ENCODE data around the gene CRKL.

DNA sequence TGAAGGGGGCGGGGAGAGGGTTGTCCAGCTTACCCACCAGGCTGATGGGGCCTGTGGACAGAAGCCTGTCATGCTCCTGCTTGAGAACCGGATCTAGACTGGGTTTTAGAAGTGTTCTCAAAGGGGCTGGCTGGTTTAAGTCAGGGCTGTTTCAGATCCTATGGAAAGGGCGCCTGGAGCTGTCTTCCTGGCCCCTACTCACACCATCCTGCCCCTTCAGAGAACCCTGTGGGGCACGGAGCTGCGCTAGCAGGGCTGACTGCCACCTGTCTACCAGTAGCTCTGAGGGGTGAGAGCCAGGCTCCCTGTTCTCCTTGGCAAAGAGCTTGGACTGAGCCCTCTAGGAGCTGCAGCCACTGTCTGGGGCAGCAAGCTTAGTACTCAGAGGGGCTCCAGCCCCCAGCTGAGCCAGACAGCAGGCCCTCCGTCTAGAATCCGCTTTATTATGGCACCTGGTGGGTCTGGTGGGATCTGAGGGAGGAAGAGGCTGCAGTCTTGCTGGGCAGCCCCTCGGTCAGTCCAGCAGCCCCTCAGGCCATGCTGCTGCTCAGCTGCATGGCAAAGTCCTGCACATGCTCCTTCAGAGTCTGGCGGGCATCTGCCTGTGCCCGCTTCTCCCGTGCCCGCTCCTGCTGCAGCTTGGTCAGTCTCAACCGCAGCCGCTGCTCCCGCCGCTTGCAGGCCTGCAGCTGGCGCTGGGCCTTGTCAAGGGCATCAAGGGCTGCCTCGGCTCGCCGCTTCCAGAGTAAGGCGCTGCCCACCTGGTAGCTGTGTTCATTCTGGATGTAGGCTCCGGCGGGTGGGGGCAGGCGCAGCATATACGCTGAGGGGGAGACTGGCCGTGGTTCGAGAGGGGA, 82.4 kb downstream of the CRKL start:
- TF ChIP-seq, protein P1, sequence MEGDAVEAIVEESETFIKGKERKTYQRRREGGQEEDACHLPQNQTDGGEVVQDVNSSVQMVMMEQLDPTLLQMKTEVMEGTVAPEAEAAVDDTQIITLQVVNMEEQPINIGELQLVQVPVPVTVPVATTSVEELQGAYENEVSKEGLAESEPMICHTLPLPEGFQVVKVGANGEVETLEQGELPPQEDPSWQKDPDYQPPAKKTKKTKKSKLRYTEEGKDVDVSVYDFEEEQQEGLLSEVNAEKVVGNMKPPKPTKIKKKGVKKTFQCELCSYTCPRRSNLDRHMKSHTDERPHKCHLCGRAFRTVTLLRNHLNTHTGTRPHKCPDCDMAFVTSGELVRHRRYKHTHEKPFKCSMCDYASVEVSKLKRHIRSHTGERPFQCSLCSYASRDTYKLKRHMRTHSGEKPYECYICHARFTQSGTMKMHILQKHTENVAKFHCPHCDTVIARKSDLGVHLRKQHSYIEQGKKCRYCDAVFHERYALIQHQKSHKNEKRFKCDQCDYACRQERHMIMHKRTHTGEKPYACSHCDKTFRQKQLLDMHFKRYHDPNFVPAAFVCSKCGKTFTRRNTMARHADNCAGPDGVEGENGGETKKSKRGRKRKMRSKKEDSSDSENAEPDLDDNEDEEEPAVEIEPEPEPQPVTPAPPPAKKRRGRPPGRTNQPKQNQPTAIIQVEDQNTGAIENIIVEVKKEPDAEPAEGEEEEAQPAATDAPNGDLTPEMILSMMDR (tag by site-specific recombination; IDR thresholded peaks at IDR 0.05): no peak
- TF ChIP-seq ZNF114 (tag by site-specific recombination; IDR thresholded peaks at IDR 0.05) (no peak), ZNF24 (tag by site-specific recombination; IDR thresholded peaks at IDR 0.05) (no peak), ZNF223 (tag by site-specific recombination; IDR thresholded peaks at IDR 0.05) (no peak), ZBTB21 (tag by site-specific recombination; IDR thresholded peaks at IDR 0.05) (no peak), ZNF544 (tag by site-specific recombination; IDR thresholded peaks at IDR 0.05) (no peak), GLI4 (tag by site-specific recombination; IDR thresholded peaks at IDR 0.05) (no peak), MYNN (tag by site-specific recombination; IDR thresholded peaks at IDR 0.05; ENCODE audit: borderline replicate concordance) (no peak), SP7 (tag by site-specific recombination; IDR thresholded peaks at IDR 0.05) (no peak), ZNF777 (tag by site-specific recombination; IDR thresholded peaks at IDR 0.05; ENCODE audit: borderline replicate concordance) (no peak), ZSCAN30 (tag by site-specific recombination; IDR thresholded peaks at IDR 0.05) (no peak)
- TF ChIP-seq, protein P2, sequence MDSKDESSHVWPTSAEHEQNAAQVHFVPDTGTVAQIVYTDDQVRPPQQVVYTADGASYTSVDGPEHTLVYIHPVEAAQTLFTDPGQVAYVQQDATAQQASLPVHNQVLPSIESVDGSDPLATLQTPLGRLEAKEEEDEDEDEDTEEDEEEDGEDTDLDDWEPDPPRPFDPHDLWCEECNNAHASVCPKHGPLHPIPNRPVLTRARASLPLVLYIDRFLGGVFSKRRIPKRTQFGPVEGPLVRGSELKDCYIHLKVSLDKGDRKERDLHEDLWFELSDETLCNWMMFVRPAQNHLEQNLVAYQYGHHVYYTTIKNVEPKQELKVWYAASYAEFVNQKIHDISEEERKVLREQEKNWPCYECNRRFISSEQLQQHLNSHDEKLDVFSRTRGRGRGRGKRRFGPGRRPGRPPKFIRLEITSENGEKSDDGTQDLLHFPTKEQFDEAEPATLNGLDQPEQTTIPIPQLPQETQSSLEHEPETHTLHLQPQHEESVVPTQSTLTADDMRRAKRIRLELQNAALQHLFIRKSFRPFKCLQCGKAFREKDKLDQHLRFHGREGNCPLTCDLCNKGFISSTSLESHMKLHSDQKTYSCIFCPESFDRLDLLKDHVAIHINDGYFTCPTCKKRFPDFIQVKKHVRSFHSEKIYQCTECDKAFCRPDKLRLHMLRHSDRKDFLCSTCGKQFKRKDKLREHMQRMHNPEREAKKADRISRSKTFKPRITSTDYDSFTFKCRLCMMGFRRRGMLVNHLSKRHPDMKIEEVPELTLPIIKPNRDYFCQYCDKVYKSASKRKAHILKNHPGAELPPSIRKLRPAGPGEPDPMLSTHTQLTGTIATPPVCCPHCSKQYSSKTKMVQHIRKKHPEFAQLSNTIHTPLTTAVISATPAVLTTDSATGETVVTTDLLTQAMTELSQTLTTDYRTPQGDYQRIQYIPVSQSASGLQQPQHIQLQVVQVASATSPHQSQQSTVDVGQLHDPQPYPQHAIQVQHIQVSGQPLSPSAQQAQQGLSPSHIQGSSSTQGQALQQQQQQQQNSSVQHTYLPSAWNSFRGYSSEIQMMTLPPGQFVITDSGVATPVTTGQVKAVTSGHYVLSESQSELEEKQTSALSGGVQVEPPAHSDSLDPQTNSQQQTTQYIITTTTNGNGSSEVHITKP (tag by site-specific recombination; IDR thresholded peaks at IDR 0.05): no peak

Measured in HEK293 (cell line).